ACHN (cell line): Measurements from ENCODE around the gene GNG7.
"Not testable (repeated sequence)": the region's sequence is repeated elsewhere in the genome, so short reads cannot be mapped to it uniquely, and the experiment has no call there.

Source experiments
- DNase-seq: peaks from one replicate; pipeline ENCODE4 v3.0.0-alpha.2; 2015
- in situ Hi-C: cut with HindIII; loops from 2 replicates; pipeline ENCODE4 v1.10.0; 2017; ENCODE audit warnings: low sequenced_read_pairs, low pct_ligation_motif_present, low pct_unique_long_range_greater_than_20kb

Gene GNG7

GRCh38 chr19:2575734-2576481, 126.6 kb downstream of the GNG7 start:
- in situ Hi-C loops, result no loop called here
- DNase-seq, result no peak

GRCh38 chr19:2574971-2575630, 127.4 kb downstream of the GNG7 start:
- in situ Hi-C loops, result no loop called here
- no peak for DNase-seq

GRCh38 chr19:2574478-2574931, 128.0 kb downstream of the GNG7 start:
- in situ Hi-C loops, result no loop called here

GRCh38 chr19:2573916-2574315, 128.6 kb downstream of the GNG7 start:
- in situ Hi-C loops, result no loop called here
- no peak for DNase-seq

More at GRCh38 chr19:2574478-2574931, 128.0 kb downstream of the GNG7 start:
- no peak for DNase-seq

GRCh38 chr19:2572152-2572551, 130.3 kb downstream of the GNG7 start:
- in situ Hi-C loops, DNase-seq: not testable (repeated sequence)

DNA sequence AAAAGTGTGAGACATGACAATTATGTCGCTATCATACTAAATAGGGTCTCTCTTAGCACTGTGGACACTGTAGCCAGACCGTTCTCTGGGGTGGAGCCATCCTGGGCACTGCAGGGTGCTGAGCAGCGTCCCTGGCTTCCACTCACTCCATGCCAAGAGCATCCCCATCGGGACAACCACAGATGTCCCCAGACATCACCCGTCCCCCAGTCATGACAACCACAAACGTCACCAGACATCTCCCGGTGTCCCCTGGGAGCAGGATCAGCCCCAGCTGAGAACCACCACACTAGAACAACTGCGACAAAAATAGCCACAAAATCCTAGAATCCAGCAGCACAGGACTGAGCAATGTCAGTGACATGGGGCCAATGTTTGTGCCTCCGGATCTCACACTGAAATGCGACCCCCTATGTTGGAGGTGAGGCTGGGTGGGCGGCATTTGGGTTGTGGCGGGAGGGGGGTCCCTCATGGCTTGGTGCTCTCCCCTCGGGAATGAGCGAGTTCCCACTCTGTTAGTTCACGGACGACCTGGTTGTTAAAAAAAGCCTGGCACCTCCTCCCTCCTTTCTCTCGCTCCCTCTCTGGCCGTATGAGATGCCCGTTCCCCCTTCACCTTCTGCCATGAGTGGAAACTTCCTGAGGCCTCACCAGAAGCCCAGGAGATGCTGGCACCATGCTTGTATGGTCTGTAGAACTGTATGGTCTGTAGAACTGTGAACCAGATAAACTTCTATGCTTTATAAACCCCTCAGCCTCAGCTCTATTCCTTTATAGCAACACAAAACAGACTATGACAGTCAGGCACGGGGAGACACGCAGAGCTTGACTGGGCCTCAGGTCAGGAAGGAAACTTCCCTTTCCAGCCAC, 132.7 kb downstream of the GNG7 start:
- DNase-seq, result no peak
- in situ Hi-C loops, result no loop called here

DNA sequence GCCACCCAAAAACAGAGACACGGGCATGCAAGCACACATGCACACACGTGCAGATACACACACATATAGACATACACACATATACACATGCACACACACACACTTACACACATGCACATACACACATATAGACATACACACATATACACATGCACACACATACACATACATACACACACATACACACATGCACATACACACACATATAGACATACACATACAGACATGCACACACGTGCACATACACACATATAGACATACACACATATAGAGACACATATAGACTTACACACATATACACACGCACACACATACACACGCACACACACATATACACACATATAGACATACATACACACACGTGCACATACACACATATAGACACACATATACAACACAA, 134.5 kb downstream of the GNG7 start:
- DNase-seq, result no peak
- in situ Hi-C loops, result no loop called here

DNA sequence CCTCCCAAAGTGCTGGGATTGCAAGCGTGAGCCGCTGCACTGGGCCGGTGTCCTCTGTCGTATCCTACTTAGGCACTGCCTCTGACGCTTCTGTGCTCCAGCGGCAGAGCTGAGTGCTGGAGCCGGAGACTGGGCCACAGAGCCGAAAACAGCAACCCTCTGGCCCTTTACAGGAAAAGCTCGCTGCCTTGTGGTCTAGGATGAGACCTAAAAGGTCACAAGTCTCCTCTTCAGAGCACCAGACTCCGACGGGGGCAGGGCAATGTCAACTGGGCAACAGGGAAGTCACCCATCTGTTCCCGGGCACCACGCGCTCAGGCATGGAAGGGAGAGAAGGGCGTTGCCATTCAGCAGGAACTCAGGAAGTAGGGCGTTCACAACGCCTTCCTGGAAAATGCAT, 134.9 kb downstream of the GNG7 start:
- in situ Hi-C loops, result no loop called here
- DNase-seq, result no peak

- in situ Hi-C loops, DNase-seq: not testable (repeated sequence)
These were observed 138.9 kb downstream of the GNG7 start for GRCh38 chr19:2563546-2563945.

DNA sequence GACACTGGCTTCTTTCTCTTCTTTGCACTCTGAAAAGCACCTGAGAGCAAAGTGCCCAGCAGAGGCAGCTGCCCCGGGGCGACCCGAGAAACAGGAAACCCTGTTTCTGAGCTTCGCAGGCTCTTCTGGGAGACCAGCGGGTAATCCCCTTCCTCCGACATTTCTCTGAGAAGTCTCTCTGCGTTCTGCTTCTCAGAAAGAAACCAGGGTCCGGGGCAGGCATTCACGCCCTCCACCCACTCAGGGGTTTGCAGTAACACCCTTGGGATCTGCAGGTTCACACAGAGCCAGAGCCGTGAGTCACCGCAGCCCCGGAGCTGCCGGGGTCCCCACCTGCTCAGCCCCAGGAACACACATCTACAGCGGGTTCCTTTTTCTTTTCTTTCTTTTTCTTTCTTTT, 140.6 kb downstream of the GNG7 start:
- no peak for DNase-seq
- in situ Hi-C loops, result no loop called here

- DNase-seq, result no peak
- in situ Hi-C loops, result no loop called here
These were observed 141.3 kb downstream of the GNG7 start for GRCh38 chr19:2561221-2561620.

DNA sequence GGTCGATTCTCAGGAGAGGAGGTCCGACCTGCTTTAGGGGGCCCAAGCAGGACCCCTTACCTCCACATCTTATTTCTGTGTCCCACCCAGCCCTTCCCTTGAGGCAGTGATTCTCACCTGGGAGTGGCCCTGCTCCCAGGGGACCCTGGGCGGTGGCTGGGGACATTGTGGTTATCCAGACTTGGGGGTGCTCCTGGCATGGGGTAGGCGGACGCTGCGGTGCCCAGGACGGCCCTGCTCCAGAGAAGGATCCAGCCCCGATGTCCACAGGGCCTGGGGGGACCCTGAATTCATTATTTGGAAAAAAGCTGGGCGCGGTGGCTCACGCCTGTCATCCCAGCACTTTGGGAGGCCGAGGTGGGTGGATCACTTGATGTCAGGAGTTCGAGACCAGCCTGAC, 142.1 kb downstream of the GNG7 start:
- no peak for DNase-seq
- in situ Hi-C loops, result no loop called here

DNA sequence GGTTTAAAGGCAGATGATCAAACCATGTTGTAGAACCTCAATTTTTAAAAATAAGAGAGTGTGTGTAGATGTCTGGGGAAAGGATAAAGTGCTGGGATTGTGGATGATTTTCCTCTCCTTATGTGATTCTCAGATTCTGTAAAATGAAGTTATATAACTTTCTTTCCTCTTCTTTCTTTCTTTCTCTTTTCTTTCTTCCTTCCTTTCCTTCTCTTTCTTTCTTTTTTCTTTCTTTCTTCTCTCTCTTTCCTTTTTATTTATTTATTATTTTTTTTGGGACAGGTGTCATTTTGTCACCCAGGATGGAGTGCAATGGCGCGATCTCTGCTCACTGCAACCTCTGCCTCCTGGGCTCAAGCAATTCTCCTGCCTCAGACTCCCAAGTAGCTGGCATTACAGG, 144.0 kb downstream of the GNG7 start:
- no peak for DNase-seq
- in situ Hi-C loops, result no loop called here

DNA sequence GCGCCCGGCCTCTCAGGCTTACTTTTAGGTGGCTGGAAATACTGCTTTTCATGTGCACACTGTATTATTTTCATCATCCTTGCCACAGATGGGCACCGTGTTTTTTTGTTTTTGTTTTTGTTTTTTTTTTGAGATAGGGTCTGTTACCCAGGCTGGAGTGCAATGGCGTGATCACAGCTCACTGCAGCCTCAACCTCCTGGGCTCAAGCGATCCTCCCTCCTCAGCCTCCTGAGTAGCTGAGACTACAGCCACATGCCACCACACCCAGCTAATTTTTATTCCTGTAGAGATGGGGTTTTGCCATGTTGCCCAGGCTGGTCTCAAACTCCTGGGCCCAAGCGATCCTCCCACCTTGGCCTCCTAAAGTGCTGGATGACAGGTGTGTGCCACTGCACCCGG, 144.4 kb downstream of the GNG7 start:
- in situ Hi-C loops, result not testable (repeated sequence)

GRCh38 chr19:2557093-2557440, 145.4 kb downstream of the GNG7 start:
- in situ Hi-C loops, result no loop called here
- no peak for DNase-seq

More for the DNA sequence above, 144.4 kb downstream of the GNG7 start:
- not testable (repeated sequence) for DNase-seq

- no peak for DNase-seq
- in situ Hi-C loops, result no loop called here
These were observed 146.0 kb downstream of the GNG7 start for GRCh38 chr19:2556221-2557092.

GRCh38 chr19:2555422-2556220, 146.9 kb downstream of the GNG7 start:
- no peak for DNase-seq
- in situ Hi-C loops, result no loop called here

GRCh38 chr19:2554856-2555255, 147.6 kb downstream of the GNG7 start:
- no peak for DNase-seq
- in situ Hi-C loops, result no loop called here
